ENCODE data around the gene U2AF2.

The U2AF2 gene

GRCh38 chr19:55646889-55647731 lies 7.7 kb upstream of the U2AF2 start:
- Histone ChIP-seq H3K27ac (ENCODE audit: low read length) (peak overlapping the region; percentile 63), H3K4me1 (ENCODE audit: low read length) (peaks cover 32% of the 10 kb centered on the region), H3K27me3 (ENCODE audit: low read depth, low read length) (no peaks in the 10 kb centered on the region), H3K9ac (ENCODE audit: low read length) (peak overlapping the region; percentile 91), H4K20me1 (ENCODE audit: insufficient read depth, low read length) (no peaks in the 10 kb centered on the region), H3K4me2 (ENCODE audit: low read length) (peak overlapping the region; percentile 91), H3K9me3 (ENCODE audit: insufficient read depth, low read length) (no peaks in the 10 kb centered on the region), H3K36me3 (replicated peaks; ENCODE audit: low read depth, low read length) (peaks cover 10% of the 10 kb centered on the region), H3K4me3 (ENCODE audit: low read length) (peak overlapping the region; percentile 83), H3K79me2 (ENCODE audit: low read length) (peaks cover 58% of the 10 kb centered on the region), H2AFZ (ENCODE audit: low read depth, low read length) (peak overlapping the region; percentile 52; the same call in 1 of the 2 replicates)
- TF ChIP-seq CTCF (IDR thresholded peaks at IDR 0.05; ENCODE audit: low read depth, low read length) (no peak), EZH2phosphoT487 (IDR thresholded peaks at IDR 0.05; ENCODE audit: low read depth) (no peak)

GRCh38 chr19:55647732-55648584 lies 6.9 kb upstream of the U2AF2 start, which contains the start of gene CCDC106:
Gene CCDC106, plus strand, starts transcription at chr19:55648212. Its CDS starts 835 bp downstream, at chr19:55649047.
- Histone ChIP-seq H3K79me2 (ENCODE audit: low read length) (peaks cover 49% of the 10 kb centered on the region), H3K4me1 (ENCODE audit: low read length) (peaks cover 32% of the 10 kb centered on the region), H3K27ac (ENCODE audit: low read length) (peak within 1 kb of the TSS; percentile 63), H3K9ac (ENCODE audit: low read length) (peak within 1 kb of the TSS; percentile 91), H3K4me2 (ENCODE audit: low read length) (peak within 1 kb of the TSS; percentile 91), H3K36me3 (replicated peaks; ENCODE audit: low read depth, low read length) (peaks cover 10% of the 10 kb centered on the region), H2AFZ (ENCODE audit: low read depth, low read length) (peak within 1 kb of the TSS; percentile 52), H3K27me3 (ENCODE audit: low read depth, low read length) (no peaks in the 10 kb centered on the region), H4K20me1 (ENCODE audit: insufficient read depth, low read length) (no peaks in the 10 kb centered on the region), H3K9me3 (ENCODE audit: insufficient read depth, low read length) (no peaks in the 10 kb centered on the region), H3K4me3 (ENCODE audit: low read length) (peak within 1 kb of the TSS; percentile 83)
- TF ChIP-seq EZH2phosphoT487 (IDR thresholded peaks at IDR 0.05; ENCODE audit: low read depth), result no peak
- TF ChIP-seq CTCF (IDR thresholded peaks at IDR 0.05; ENCODE audit: low read depth, low read length), result no peak

GRCh38 chr19:55648585-55649267 lies 6.1 kb upstream of the U2AF2 start:
- Histone ChIP-seq H3K27ac (ENCODE audit: low read length) (peak overlapping the region; percentile 63), H3K9ac (ENCODE audit: low read length) (peak overlapping the region; percentile 91), H3K9me3 (ENCODE audit: insufficient read depth, low read length) (no peaks in the 10 kb centered on the region), H4K20me1 (ENCODE audit: insufficient read depth, low read length) (no peaks in the 10 kb centered on the region), H2AFZ (ENCODE audit: low read depth, low read length) (peak overlapping the region; percentile 52; the same call in 1 of the 2 replicates), H3K79me2 (ENCODE audit: low read length) (peaks cover 42% of the 10 kb centered on the region), H3K27me3 (ENCODE audit: low read depth, low read length) (no peaks in the 10 kb centered on the region), H3K36me3 (replicated peaks; ENCODE audit: low read depth, low read length) (peaks cover 10% of the 10 kb centered on the region), H3K4me3 (ENCODE audit: low read length) (peak overlapping the region; percentile 83), H3K4me1 (ENCODE audit: low read length) (peaks cover 32% of the 10 kb centered on the region), H3K4me2 (ENCODE audit: low read length) (peak overlapping the region; percentile 91)
- TF ChIP-seq EZH2phosphoT487 (IDR thresholded peaks at IDR 0.05; ENCODE audit: low read depth) (no peak), CTCF (IDR thresholded peaks at IDR 0.05; ENCODE audit: low read depth, low read length) (no peak)

Measured in OCI-LY3 (cell line).